HepG2 (cell line): ENCODE results near the gene GRHL1. TPM values are rescaled to one million over a fixed set of nuclear protein-coding genes. Genes with fewer than 3 reads are reported as not detected.
A peak's percentile ranks its signal among the peaks of the same experiment; 100 is the strongest.

Source experiments
- ATAC-seq: fragments of 200-7000 bp; cut with Tn5 transposase; 3 replicates; pipeline ENCODE4 v1.9.1; 2020; ENCODE audit warnings: mild to moderate bottlenecking, moderate library complexity
- BruUV-seq: library from RNA; stranded (reverse); fragments of 400-500 nt; replicated peaks from 2 replicates; lab custom pipeline; 2021; lab: Mats Ljungman, UMichigan
- CTCF ChIA-PET: fragments of 300-600 bp; formaldehyde crosslinking; extraction: SDS; loops from one replicate; lab custom pipeline; 2021; ENCODE audit warnings: low total read pairs, inconsistent platforms, low intra/inter-chr PET ratio; lab: Yijun Ruan, JAX
- POLR2A ChIA-PET: fragments of 350-600 bp; sonication (Branson Sonifier 250); formaldehyde crosslinking; loops from one replicate; lab custom pipeline; 2020; ENCODE audit warnings: antibody characterized with exemption, inconsistent platforms; lab: Yijun Ruan, JAX
- DNase-seq: peaks from one replicate; pipeline ENCODE4 v3.0.0-alpha.2; 2015; ENCODE audit warnings: low spot score
- FAIRE-seq: peaks from 3 replicates; lab custom pipeline; 2011; peaks lifted over from hg19 to GRCh38; lab: Jason Lieb, UNC
- H2AFZ ChIP-seq: one replicate; pipeline ENCODE4 v1.6.1; 2011; ENCODE audit warnings: low read length, inconsistent platforms
- H3K27ac ChIP-seq: fragments of 300-600 bp; 3 replicates; pipeline ENCODE4 v1.8.0; 2011; ENCODE audit warnings: mixed run types, mild to moderate bottlenecking, mixed read lengths, low read length, inconsistent platforms; ENCODE audit not compliant: insufficient read depth; ENCODE audit errors: extremely low read length
- H3K27me3 ChIP-seq, 2 experiments: fragments of 200-600 bp in 1 of 2; 2 replicates in 1 of 2; 3 replicates in 1 of 2; pipeline versions ENCODE4 v1.6.0 to v1.8.0; 2011; ENCODE audit warnings: low read length in 2 of 2, mild to moderate bottlenecking in 2 of 2, moderate library complexity in 2 of 2, inconsistent platforms in 1 of 2; ENCODE audit not compliant: insufficient read depth in 2 of 2, control insufficient read depth in 1 of 2
- H3K36me3 ChIP-seq, 2 experiments: fragments of 200-600 bp in 1 of 2; replicated peaks in 1 of 2; 2 replicates in 1 of 2; 3 replicates in 1 of 2; pipeline versions ENCODE4 v1.5.1 to v1.8.0; 2011; ENCODE audit warnings: low read length in 2 of 2, inconsistent platforms in 1 of 2; ENCODE audit not compliant: insufficient read depth in 2 of 2, control insufficient read depth in 1 of 2
- H3K4me1 ChIP-seq: 2 replicates; pipeline ENCODE4 v1.5.1; 2012; ENCODE audit warnings: low read length, inconsistent platforms; ENCODE audit not compliant: insufficient read depth
- H3K4me2 ChIP-seq: 2 replicates; pipeline ENCODE4 v1.6.0; 2011; ENCODE audit warnings: low read depth, low read length, inconsistent platforms
- H3K4me3 ChIP-seq, 3 experiments: fragments of 200-600 bp in 1 of 3; sonication (generic), shearing (Covaris generic) in 1 of 3; replicated peaks in 1 of 3; 2 replicates each; pipeline ENCODE4 v1.5.1; 2011 to 2016; ENCODE audit warnings: low read length in 3 of 3, inconsistent platforms in 2 of 3, low read depth in 2 of 3, mild to moderate bottlenecking in 2 of 3, control low read depth in 1 of 3, mixed read lengths in 1 of 3; ENCODE audit not compliant: insufficient read depth in 1 of 3
- H3K79me2 ChIP-seq: one replicate; pipeline ENCODE4 v1.6.1; 2011; ENCODE audit warnings: low read length, inconsistent platforms; ENCODE audit not compliant: insufficient read depth
- H3K9ac ChIP-seq: 2 replicates; pipeline ENCODE4 v1.6.0; 2011; ENCODE audit warnings: mild to moderate bottlenecking, low read depth, low read length, inconsistent platforms; ENCODE audit not compliant: insufficient read depth
- H3K9me3 ChIP-seq: 2 replicates; pipeline ENCODE4 v1.5.1; 2012; ENCODE audit warnings: mild to moderate bottlenecking, low read length
- H4K20me1 ChIP-seq: 2 replicates; pipeline ENCODE4 v1.6.0; 2011; ENCODE audit warnings: inconsistent platforms, mild to moderate bottlenecking, low read length, moderate library complexity; ENCODE audit not compliant: insufficient read depth
- CBX1 ChIP-seq: IDR thresholded peaks from one replicate; pipeline ENCODE4 v1.6.1; 2016; ENCODE audit warnings: antibody characterized with exemption, low read depth
- CEBPB ChIP-seq: IDR thresholded peaks from 2 replicates; pipeline ENCODE4 v1.6.1; 2011; ENCODE audit warnings: low read depth, low read length, improper control_type of control experiment, borderline replicate concordance
- HNF4A ChIP-seq: sonication (generic); formaldehyde crosslinking; IDR thresholded peaks from 2 replicates; pipeline ENCODE4 v1.4.0; 2020; ENCODE audit warnings: missing genetic modification reagents
- MEF2D ChIP-seq: sonication (generic); formaldehyde crosslinking; IDR thresholded peaks from 2 replicates; pipeline ENCODE4 v1.5.1; 2020; ENCODE audit warnings: mild to moderate bottlenecking, missing genetic modification reagents
- NCOA5 ChIP-seq: sonication (generic); formaldehyde crosslinking; IDR thresholded peaks from 2 replicates; pipeline ENCODE4 v1.4.0; 2020; ENCODE audit warnings: missing genetic modification reagents
- PHF5A ChIP-seq: IDR thresholded peaks from one replicate; pipeline ENCODE4 v1.6.1; 2018; ENCODE audit warnings: low read depth, missing genetic modification reagents; ENCODE audit not compliant: unreplicated experiment
- POLR2A ChIP-seq, 2 experiments: IDR thresholded peaks; 2 replicates each; pipeline ENCODE4 v1.6.1; 2011; ENCODE audit warnings: low read depth in 2 of 2, low read length in 2 of 2, mild to moderate bottlenecking in 1 of 2, moderate library complexity in 1 of 2; ENCODE audit not compliant: insufficient read depth in 1 of 2
- RELA ChIP-seq: sonication (generic); formaldehyde crosslinking; IDR thresholded peaks from 2 replicates; pipeline ENCODE4 v1.4.0; 2020; ENCODE audit warnings: missing genetic modification reagents
- SP4 ChIP-seq: sonication (generic); formaldehyde crosslinking; IDR thresholded peaks from 2 replicates; pipeline ENCODE4 v1.8.1; 2023; ENCODE audit warnings: mild to moderate bottlenecking, missing genetic modification reagents
- SRSF4 ChIP-seq: fragments of 200-400 bp; formaldehyde crosslinking; IDR thresholded peaks from one replicate; pipeline ENCODE4 v1.6.1; 2018; ENCODE audit warnings: mild to moderate bottlenecking, low read depth, low read length, moderate library complexity; ENCODE audit not compliant: poor library complexity, severe bottlenecking
- TEAD3 ChIP-seq: optimal IDR thresholded peaks from 2 replicates; pipeline ENCODE3; 2016; ENCODE audit warnings: borderline replicate concordance
- ZIK1 ChIP-seq: sonication (generic); formaldehyde crosslinking; IDR thresholded peaks from 2 replicates; pipeline ENCODE4 v1.5.0; 2020; ENCODE audit warnings: mild to moderate bottlenecking, low read depth, missing genetic modification reagents, borderline replicate concordance
- ZNF251 ChIP-seq: sonication (generic); formaldehyde crosslinking; IDR thresholded peaks from 2 replicates; pipeline ENCODE4 v1.9.0; 2021; ENCODE audit warnings: mild to moderate bottlenecking, missing genetic modification reagents
- WGBS: methylation state at CpG from one replicate; pipeline ENCODE4 v1.1.6; 2017; ENCODE audit warnings: low lambda C conversion rate; 5-methylcytosine and 5-hydroxymethylcytosine counted together
- in situ Hi-C: cut with HindIII; loops from 2 replicates; pipeline ENCODE4 v1.10.0; 2017; ENCODE audit warnings: low pct_unique_long_range_greater_than_20kb; ENCODE audit not compliant: extremely low pct_ligation_motif_present
- intact Hi-C: fragments of 100-400 bp; cut with micrococcal nuclease; formaldehyde crosslinking; loops from one replicate; pipeline ENCODE4 v1.10.0; 2022; ENCODE audit not compliant: unreplicated experiment
- polyA plus RNA-seq, 8 experiments: library from polyadenylated mRNA; depleted of rRNA in 3 of 8; stranded (reverse) in 7 of 8; unstranded in 1 of 8; fragments of >200 nt; fragmentation: Illumina TruSeq in 4 of 8; extraction: Trizol in 4 of 8; gene quantifications; 2 replicates each; pipeline versions ENCODE4 v1.2.1 to v1.2.3, GENCODE V29; 2011 to 2016; ENCODE audit warnings: low read depth in 4 of 8, missing spikeins in 1 of 8, mixed read lengths in 1 of 8; ENCODE audit not compliant: insufficient read depth in 1 of 8
- total RNA-seq, 5 experiments: library from RNA; depleted of rRNA; stranded (reverse); fragments of >200 nt; fragmentation: Illumina TruSeq; extraction: Trizol; gene quantifications; 2 replicates each; pipeline ENCODE4 v1.2.3, GENCODE V29; 2016; ENCODE audit warnings: low read depth in 1 of 5

Gene GRHL1
- total and polyA plus RNA-seq, 2 of the 13 experiments (the other 11 are each of a cell fraction or from before 2014, with no cell fraction given), result 9.3 to 12.0 TPM

GRCh38 chr2:9945596-9945995 lies 5.9 kb upstream of the GRHL1 start:
- H3K27me3 ChIP-seq, result peaks cover 0 to 9% of the 10 kb centered on the region in 2 experiments; a peak in 3 of 5 replicates
- no peak overlapping the region for H3K4me3 ChIP-seq
- no peaks in the 10 kb centered on the region for H3K9me3 ChIP-seq
- intact Hi-C loops (no loop called here), in situ Hi-C loops (no loop called here)
- H4K20me1 ChIP-seq, result no peaks in the 10 kb centered on the region
- FAIRE-seq (no peak), ATAC-seq (no peak), DNase-seq (no peak)
- BruUV-seq, result no TSS peak
- H3K79me2 ChIP-seq, result no peaks in the 10 kb centered on the region
- H3K4me1 ChIP-seq, result peaks cover 93% of the 10 kb centered on the region
- no peaks in the 10 kb centered on the region for H3K36me3 ChIP-seq
- WGBS, result 32% methylated on average over 7 of the region's 7 CpGs
- ChIA-PET POLR2A (no interaction called here), CTCF (no interaction called here)
- no peak overlapping the region; the same call in 1 of the 2 replicates for H3K4me2 ChIP-seq
- no peak overlapping the region for H3K27ac ChIP-seq
- H2AFZ ChIP-seq, result no peak overlapping the region
- TF ChIP-seq MEF2D (no peak), CEBPB (peak; percentile 46; the same call in 1 of the 2 replicates), RELA (CRISPR knock-in tag) (0 out of 2 replicates have a peak, but pooled peaks have one; percentile 80), SP4 (CRISPR knock-in tag) (0 out of 2 replicates have a peak, but pooled peaks have one; percentile 32), TEAD3 (CRISPR knock-in tag) (peak; percentile 13)
- no peak overlapping the region for H3K9ac ChIP-seq

GRCh38 chr2:9946076-9946475 lies 5.4 kb upstream of the GRHL1 start:
- no peaks in the 10 kb centered on the region for H3K36me3 ChIP-seq
- no TSS peak for BruUV-seq
- FAIRE-seq, result no peak
- in situ Hi-C loops, result no loop called here
- no peaks in the 10 kb centered on the region for H3K79me2 ChIP-seq
- 79% methylated on average over 7 of the region's 7 CpGs for WGBS
- no peak overlapping the region for H3K4me2 ChIP-seq
- H3K4me3 ChIP-seq, result no peak overlapping the region
- no peaks in the 10 kb centered on the region for H3K9me3 ChIP-seq
- H2AFZ ChIP-seq, result no peak overlapping the region
- CTCF ChIA-PET, result no interaction called here
- no peak for ATAC-seq
- H3K4me1 ChIP-seq, result peaks cover 89% of the 10 kb centered on the region
- no peak for DNase-seq
- no peak overlapping the region for H3K27ac ChIP-seq
- no peak for TF ChIP-seq CBX1
- no peak for TF ChIP-seq PHF5A (CRISPR knock-in tag)
- no peak for TF ChIP-seq ZNF251
- TF ChIP-seq SRSF4, result no peak
- no peak for TF ChIP-seq POLR2A (IDR thresholded peaks at IDR 0.05; ENCODE audit: insufficient read depth in 1 of 2, low read depth in 2 of 2, low read length in 2 of 2)
- TF ChIP-seq ZIK1 (CRISPR knock-in tag), result no peak
- no peak for TF ChIP-seq HNF4A (CRISPR knock-in tag)
- no peak for TF ChIP-seq NCOA5 (CRISPR knock-in tag)
- no peak overlapping the region for H3K9ac ChIP-seq
- peaks cover 0 to 9% of the 10 kb centered on the region in 2 experiments; a peak in 3 of 5 replicates for H3K27me3 ChIP-seq
- no peaks in the 10 kb centered on the region for H4K20me1 ChIP-seq
- POLR2A ChIA-PET, result interaction anchor here (1.3 kb wide), 1 partner anchor 97 kb away, joined by 4 read pairs; the partner anchor contains the start of gene KLF11
- intact Hi-C loops, result no loop called here
